GM19397 (cell line): ENCODE measurements around the gene BTAF1.
"Not testable (repeated sequence)": the region's sequence is repeated elsewhere in the genome, so short reads cannot be mapped to it uniquely, and the experiment has no call there.

Experiments
- ATAC-seq: cut with Tn5 transposase; IDR thresholded peaks from one replicate; pipeline ENCODE4 v1.9.1; 2021; ENCODE audit warnings: mild to moderate bottlenecking, moderate library complexity; ENCODE audit not compliant: unreplicated experiment

The BTAF1 gene

DNA sequence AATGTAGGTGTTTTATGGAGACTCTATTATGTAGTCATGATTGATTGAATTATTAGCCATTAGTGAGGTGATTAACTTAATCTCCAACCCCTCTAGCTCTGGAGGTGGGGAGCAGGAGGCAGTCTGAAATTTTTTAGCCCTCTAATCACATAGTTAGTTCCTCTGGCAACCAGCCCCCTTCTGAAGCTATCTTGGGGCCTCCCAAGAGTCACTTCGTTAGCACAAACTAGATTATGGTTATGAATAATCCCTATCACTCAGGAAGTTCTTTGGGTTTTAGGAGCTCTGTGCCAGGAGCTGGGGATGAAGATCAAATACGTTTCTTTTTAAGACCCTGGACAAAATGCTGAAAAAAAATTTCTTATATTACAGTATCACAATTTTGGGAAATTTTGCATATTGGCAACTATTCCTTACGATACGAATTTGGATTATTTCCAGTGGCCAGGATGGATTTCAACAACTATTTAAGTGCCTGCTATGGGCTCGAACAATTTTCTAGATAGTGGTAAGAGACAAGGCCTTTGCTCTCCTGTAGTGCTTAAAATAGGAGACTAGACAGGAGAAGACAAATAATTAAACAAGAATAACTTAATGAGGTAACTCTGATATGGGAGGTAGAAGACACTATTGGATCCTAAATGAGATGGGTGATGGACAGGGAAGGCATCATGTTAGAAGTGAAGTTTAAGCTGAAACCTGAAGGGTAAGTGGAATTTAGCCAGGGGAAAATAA is 52.9 kb downstream of the BTAF1 start:
- ATAC-seq, result no peak

DNA sequence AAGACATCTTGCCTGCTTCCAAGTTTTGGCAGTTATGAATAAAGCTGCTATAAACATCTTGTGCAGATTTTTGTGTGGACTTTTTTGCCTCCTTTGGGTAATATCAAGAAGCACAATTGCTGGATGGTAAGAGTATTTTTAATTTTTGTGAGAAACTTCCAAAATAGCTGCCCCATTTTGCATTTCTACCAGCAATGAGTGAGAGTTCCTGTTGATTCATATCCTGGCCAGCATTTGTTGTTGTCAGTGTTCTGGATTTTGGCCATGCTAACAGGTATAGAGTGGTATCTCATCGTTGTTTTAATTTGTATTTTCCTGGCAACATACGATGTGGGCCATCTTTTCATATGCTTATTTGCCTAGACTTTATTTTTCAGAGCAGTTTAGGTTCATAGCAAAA is 53.9 kb downstream of the BTAF1 start:
- no peak for ATAC-seq

DNA sequence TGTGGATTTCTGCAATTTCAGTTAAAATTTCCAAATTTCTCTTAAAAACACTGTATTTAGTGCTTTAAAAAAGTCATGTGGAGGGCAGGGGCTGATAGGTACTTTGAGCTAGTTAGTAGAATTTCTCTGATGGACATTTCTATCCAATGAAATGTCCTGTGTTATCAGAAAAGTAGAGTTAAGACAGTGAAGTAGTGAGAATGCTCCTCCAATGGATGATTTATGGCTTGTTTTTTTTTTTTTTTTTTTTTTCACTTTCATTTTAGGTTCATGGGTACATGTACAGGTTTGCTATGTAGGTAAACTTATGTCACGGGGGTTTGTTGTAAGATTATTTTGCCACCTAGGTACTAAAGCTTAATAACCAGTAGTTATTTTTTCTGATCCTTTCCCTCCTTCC is 55.0 kb downstream of the BTAF1 start:
- no peak for ATAC-seq

DNA sequence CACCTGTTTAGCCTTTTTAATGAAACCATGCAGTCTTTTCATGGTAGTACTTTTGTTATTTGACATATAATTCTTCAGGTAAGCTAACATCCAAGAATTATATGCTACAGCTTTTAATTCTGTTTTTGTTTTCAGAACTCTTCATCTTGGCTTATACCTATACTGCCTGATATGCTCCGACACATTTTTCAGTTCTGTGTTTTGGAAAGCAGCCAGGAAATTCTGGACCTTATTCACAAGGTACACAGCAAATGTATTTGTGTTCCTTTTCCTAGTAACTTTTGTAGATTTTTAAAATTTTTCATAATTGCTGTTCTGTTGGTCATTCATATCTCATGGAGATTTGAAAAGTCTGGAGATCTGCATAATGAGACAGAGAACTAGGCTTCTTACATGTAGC is 56.7 kb downstream of the BTAF1 start:
- no peak for ATAC-seq

DNA sequence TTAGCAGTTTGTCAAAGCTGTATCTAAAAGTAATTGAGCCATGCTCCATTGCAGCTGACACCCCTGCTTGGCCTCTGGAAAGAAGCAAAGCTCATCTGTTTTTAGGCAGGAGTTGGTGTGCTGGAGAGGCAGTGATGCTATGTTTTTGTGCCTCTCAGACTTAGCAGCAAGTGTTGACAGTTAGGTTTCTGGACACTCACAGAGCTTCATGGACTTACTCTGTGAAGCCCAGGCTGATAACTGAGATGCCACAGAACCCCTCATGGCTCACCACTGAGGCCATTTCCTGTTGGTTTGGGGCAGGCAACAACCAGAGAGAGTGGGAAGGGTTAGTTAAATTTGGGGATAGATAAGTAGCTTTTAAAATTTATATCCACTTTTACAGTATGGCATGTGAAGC is 59.8 kb downstream of the BTAF1 start:
- ATAC-seq, result no peak

DNA sequence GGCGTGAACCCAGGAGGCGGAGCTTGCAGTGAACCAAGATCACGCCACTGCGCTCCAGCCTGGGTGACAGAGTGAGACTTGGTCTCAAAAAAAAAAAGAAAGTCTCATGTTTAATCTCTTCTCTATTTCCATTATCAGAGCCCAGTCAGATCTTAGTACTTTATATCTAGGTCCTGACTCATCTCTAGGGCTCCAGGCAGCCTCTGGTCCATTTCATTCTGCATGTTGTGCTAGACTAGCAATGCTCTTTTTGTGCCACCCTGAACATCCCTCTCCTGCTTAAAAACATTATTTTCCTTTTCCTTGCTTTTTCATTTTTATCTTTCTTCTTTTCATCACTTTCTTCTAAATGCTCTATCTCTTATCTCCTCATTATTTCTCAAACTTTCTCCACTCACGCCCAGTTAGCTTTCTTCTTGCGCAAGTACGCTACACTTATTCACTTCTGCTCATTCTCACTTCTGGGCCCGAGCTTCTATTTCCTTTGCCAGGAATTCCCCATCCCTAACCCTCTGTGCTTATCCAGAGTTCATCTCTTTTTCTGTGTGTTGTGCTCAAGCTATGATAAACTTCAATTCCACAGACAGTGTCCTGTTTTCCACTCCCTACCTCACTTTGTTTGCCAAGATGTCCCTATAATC is 63.9 kb downstream of the BTAF1 start:
- no peak for ATAC-seq

DNA sequence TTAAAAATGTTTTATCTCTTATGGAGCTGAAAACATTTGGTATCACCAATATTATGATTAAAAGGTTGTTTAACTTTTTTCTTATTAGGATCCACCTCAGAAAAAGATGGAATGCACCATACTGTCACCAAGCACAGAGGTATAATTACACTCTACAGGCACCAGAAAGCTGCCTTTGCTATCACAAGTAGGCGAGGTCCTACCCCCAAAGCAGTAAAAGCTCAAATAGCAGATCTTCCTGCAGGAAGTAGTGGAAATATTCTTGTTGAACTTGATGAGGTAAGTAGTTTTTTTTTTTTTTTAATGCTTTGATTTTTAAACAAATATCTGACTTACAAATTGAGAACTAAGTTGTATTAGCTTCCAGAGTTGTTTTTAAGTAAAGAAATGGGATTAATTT is 68.5 kb downstream of the BTAF1 start:
- ATAC-seq, result no peak

DNA sequence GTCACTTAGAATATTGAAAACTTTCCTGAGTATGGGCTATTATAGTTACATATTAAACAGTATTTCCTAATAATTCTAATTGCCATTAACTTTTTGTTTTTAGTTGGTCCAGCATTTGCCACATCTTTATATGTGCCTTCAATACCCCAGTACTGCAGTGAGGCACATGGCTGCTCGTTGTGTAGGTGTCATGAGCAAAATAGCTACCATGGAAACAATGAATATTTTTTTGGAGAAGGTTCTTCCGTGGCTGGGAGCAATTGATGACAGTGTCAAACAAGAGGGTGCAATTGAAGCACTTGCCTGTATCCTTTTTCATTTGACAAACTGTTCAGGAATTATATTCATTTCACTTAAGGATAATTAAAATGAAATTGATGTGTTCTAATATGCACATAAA is 72.7 kb downstream of the BTAF1 start:
- no peak for ATAC-seq

DNA sequence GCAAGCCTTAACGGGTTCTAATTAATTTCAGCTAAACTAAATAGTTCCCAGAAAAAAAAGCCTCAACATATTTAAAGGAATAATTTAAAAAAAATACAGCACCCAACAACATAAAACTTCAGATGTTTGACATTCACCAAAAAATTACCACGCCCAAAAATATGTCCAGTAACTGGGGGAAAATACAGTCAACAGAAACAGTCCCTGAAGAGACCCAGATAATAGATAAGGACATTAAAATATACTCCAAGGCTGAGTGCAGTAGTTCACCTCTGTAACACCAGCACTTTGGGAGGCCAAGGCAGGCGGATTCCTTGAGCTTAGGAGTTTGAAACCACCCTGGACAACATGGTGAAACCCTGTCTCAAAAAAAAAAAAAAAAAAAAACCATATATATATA is 78.0 kb downstream of the BTAF1 start:
- no peak for ATAC-seq

DNA sequence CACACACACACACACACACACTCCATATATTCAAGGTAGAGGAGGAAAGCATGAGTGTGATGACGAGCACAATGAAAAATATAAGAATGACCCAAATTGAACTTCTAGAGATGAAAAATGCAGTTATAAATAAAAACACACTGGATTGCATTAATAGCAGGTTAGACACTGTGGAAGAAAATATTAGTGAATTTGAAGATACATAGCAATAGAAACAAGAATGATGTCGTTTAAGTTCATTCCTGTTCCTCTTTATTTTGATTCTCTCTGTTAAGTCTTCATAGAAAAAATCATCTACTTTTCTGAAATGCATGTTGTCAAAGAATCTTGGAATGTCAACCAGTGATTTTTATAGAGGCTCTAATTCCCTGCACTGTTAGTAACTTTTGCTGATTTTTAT is 78.4 kb downstream of the BTAF1 start:
- no peak for ATAC-seq

DNA sequence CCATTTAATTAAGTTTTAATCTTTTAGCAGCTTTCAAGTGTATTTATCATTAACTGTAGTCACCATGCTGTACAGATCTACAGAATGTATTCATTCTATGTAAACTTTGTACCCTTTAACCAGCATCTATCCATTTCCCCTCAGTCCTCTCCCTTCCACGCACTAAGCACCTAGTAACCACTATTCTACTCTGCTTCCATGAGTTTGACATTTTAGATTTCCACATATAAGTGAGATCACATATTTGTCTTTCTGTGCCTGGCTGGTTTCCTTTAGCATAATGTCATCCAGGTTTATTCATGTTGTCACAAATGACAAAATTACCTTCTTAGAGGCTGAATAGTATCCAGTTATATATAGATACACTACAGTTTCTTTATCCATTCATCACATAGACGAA is 79.7 kb downstream of the BTAF1 start:
- no peak for ATAC-seq

DNA sequence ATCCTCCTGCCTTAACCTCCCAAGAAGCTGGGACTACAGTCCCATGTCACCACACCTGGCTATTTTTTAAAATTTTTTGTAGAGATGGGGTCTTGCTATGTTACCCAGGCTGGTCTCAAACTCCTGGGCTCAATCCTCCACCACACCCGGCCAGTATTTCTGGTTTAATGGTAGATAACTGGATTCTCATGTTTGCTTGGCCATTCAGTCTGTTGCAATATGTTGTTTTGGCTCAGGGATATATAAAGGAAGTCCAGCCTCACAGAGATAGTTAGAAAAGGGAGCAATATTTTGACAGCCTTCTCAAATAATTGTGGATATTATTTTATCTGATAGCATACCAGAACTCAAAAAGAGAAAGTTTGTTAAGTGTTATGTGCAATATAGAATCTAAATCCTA is 82.4 kb downstream of the BTAF1 start:
- ATAC-seq, result no peak

DNA sequence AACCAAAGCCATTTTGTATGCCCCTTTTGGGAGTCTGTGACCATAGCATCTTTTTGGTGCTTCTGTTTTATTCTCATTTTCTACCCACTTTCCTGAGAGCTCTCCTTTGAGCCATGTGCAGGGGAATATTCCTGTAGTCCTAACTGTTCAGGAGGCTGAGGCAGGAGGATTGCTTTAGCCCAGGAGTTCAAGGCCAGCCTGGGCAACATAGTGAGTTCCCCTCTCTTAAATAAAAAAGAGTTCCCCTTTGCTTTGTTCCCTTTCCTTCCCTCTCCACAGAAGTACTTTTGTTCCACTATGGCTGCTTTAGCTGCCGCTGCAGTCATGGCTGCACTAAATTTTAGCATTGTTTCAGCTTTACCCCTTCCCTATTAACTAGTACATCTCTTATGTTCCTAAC is 85.9 kb downstream of the BTAF1 start:
- no peak for ATAC-seq

DNA sequence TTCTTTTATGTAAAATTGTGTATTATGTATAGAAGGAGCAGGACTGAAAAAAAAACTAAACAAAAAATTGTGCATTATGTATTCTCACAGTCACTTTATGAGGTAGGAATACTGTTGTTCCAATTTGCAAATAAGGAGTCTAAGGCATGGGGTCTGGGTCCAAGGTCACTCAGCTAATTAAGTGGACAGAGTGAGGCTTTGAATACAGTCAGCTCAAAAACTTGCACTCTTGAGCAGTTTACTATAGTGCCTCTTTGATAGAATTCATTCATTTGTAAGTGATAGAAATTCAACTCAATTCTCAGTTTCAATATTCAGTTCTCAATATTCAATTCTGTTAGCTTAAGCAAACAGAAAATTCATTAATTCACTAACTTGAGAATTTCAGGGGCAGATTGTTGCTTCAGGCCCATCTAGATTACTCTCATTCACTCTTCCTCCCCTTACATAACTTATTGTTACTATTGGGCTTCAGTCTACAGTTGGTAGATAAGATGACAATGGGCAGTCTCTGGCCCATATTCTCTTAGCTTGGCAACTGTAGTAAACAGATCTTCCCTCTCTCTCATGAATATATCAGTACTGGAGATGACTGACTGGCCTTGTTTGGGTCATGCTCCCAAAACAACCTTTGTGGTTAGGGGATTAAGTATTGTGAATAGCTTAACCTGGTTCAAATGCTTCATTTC is 86.6 kb downstream of the BTAF1 start:
- no peak for ATAC-seq

DNA sequence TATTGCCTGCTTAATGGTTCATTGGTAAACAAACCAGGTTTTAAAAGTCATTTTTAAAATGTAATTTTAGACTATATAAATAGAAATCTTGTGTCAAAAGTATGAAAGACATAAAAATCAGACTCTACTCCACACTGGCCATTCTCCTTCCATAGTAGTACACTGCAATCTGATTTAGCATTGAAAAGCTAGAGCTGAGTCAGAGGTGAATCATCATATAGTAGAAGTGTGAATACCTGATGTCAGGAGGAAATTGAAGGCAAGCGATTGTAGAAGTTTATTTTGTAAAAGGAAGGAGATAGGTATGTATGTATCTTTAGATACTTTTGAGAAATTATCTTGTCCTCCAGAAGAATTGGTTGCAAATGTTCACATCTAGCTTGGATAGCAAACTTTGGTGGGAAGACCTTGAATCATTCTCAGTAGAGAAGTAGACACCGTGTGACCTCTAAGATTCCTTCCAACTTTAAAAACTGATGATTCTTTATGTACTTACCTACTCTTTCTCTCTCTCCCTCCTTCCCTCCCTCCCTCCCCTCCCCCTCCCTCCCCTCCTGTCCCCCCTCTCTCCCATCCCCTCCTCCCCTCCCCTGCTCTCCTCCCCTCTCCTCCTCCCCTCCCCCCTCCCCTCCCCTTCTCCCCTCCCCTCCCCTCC is 88.1 kb downstream of the BTAF1 start:
- ATAC-seq, result no peak

DNA sequence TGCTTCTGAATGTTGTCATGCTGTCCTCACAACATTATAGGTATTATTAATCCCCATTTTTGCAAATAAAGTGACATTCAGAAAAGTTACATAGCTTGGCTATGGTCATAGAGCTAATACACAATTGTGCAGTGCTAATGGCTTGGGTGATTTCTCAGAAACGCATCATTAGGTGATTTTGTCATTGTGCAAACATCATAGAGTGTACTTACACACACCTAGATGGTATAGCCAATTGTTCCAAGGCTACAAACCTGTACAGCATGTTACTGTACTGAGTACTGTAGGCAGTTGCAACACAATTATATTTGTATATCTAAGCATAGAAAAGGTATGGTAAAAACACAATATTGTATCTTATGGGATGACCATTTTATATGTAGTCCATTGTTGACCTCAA is 91.0 kb downstream of the BTAF1 start:
- ATAC-seq, result no peak

DNA sequence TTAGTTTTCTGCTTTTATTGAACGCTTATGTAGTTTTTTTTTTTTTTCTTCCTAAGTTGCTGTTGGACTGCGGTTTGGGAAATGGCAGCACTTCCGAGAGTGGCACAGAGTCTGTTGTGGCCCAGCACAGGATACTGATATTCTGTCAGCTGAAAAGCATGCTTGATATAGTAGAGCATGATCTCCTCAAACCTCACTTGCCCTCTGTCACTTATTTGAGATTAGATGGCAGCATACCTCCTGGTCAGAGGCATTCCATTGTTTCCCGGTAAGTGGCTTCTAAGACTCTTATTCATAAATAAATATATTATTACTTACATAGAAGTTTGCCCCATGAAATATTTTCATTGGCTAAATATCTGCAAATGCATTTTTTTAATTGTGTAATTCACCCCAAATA is 101.1 kb downstream of the BTAF1 start:
- no peak for ATAC-seq

DNA sequence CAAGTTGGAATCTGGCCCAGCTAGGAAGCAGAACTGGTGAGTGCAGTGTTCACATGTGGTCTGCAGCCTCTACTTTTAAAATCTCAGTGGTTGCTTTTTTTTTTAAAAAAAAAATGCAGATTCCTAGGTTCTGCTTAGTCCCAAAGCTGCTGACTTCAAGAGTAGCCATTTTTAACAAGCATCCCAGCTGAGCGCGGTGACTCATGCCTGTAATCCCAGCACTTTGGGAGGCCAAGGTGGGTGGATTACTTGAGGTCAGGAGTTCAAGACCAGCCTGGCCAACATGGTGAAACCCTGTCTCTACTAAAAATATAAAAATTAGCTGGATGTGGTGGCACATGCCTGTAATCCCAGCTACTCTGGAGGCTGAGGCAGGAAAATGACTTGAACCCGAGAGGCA is 101.8 kb downstream of the BTAF1 start:
- not testable (repeated sequence) for ATAC-seq

DNA sequence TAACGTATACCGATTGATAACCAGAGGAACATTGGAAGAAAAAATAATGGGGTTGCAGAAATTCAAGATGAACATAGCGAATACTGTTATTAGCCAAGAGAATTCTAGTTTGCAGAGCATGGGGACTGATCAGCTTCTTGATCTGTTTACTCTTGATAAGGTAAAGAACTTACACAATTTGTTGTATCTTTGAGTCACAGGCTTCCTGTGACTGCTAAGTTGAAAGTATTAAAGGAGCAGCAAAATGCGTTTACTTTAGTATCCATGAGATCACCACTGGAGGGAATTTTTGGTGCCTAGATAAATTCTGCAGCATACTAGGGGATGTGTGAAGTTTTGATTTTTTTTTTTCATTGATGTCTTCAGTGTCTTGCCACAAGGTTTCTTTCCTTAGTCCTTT is 103.6 kb downstream of the BTAF1 start:
- no peak for ATAC-seq

DNA sequence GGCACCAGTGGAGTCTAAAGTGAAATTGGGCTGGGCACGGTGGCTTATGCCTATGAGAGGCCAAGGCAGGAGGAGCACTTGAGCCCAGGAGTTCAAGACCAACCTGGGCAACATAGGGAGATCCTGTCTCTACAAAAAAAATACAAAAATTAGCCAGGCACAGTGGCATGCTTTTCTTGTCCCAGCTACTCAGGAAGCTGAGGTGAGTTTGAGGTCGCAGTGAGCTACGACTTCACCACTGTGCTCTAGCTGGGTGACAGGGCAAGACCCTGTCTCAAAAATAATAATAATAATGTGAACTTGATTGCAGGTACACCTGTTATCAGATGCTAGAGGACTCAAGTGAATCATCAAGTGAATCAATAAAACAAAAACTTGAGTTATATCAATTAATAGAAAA is 108.0 kb downstream of the BTAF1 start:
- ATAC-seq, result no peak

DNA sequence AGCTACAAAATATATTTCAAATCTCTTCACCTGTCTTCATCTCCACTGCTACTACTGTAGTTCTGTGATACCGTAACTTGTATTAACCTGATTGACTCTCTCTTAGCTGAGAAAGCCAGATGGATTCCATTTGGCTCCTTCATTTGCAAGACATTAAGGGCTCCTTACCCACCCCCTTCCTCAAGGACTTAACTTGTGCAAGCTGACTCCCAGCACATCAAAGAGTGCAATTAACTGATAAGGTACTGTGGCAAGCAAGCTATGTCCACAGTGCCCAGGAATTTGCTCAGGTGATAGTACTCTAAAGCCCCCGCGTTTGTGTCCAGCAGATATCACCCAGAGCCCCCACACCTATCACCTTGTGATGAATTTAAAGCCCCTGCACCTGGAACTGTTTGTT is 109.5 kb downstream of the BTAF1 start:
- ATAC-seq, result not testable (repeated sequence)

DNA sequence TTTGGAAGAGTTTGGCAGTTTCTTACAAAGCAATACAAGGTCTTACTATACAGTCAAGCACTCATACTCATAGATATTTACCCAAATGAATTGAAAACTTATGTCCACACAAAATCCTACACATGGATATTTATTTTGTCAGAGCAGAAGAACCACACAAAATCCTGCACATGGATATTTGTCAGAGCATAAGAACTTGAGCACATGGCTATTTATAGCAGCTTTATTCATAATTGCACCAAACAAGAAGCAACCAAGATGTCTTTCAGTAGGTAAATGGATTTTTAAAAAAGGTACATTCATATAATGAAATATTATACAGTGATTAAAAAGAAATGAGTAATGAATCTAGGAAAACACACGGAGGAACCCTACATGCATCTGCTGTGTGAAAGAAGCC is 115.4 kb downstream of the BTAF1 start:
- no peak for ATAC-seq
